GM10847 (cell line): Measurements from ENCODE around the gene USP9X.

Experiments used
- POLR2A ChIP-seq: IDR thresholded peaks from 2 replicates; pipeline ENCODE4 v1.6.1; 2011; ENCODE audit not compliant: insufficient read length; ENCODE audit errors: extremely low read depth

USP9X gene

GRCh38 chrX:41100819-41101218 is 15.6 kb downstream of the USP9X start:
- no peak for TF ChIP-seq POLR2A

DNA sequence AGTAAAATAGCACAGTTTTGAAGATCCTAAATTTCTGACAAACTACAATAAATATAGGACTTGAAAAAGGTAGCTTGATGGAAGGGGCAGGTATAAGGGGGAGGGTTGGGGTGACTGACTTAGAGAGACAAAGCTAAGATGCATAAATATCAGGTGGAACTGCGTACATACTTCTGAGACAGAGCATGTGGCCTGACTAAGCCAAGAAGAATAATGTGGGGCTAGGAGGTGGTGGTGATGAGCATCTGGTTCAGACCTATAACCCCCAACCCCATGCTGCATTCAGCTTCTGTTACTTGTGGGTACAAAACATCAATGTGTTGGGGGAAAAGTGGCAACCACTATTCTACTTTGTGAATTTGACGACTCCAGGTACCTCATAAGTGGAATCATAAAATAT is 19.8 kb downstream of the USP9X start:
- no peak for TF ChIP-seq POLR2A

DNA sequence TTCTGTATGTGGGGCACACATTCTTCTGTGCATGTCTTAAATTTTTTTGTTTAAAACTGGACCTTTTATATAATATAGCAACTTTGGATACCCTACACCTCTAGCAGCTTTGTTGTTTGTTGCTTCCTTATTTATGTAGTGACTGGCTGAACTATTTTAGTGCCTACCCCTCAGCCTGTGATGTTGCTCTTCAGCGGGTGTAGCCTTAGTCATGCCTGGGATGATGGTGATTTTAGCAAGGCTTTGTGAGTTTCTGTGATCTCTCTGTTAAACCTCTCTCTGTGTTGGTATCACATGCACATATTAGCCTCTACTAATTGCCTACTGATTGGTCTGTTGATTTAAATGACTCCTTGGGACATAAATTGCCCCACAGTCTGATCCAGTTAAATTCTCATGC is 22.8 kb downstream of the USP9X start:
- no peak for TF ChIP-seq POLR2A

DNA sequence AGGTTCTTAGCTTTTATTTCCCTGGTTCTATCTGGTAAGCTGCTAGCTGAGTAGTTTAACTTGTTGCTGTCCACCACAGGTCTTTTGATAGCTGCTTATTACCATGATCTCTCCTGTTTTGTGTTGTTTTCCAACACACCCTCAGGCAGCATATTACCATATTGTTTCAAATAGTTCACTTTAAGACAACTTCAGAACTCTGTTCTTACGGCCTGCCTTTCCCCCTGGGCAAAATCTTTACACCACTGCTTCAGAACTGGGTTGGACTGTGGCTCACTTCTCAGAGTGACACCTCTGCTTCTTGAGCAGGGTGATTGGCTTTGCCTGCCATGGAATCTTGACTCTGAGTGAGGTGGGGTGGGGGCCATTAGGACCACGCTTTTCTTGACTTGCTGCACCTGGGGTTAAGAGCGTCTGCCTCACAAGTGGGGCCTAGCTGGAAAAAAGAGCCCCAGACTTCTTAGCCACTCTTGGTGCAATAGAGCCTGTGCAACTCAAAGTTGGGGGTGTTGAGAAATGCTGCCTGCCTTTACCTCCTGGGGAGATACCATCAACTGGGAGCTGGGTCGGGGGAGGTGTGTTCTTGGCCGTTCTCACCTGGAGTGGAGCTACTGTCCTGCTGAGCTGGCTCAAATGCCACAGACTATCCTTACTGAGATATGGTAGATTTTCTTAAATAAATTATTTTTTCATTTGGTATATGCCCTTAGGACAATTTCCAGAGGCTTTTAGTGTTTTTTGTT is 23.4 kb downstream of the USP9X start:
- TF ChIP-seq POLR2A = no peak

DNA sequence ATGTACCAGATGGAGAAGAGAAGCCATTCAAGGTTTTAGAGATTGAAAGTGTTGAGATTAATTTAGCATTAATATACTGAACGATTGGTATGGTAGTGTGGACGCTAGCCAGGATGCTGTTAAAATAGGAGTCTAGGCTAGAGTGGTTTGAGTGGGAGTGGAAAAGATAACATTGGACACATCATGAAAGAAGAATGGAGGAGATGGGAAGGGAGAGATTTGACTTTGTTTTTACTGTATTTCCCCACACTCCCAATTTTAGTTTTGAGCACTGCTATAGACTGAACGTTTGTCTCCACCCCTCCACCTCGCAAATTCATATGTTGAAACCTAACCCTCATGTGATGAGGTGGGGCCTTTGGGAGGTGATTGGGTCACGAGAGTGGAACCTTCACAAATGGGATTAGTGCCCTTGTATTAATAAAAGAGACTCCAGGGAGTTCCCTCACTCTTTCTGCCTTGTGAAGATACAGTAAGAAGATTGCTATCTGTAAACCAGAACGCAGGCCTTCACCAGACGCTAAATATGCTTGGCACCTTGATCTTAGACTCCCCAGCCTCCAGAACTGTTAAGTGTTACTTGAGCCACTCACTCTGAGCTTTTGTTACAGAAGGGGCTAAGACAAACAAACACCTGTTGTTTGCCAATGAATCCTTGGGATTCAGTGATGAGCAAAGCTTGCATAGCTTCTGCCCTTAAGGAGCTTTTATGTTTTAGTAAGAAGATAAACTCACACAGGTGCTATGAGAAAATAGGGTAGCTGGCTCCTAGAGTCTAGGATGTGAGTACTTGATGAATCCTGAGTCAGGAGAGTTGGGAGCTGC is 25.8 kb downstream of the USP9X start:
- no peak for TF ChIP-seq POLR2A

DNA sequence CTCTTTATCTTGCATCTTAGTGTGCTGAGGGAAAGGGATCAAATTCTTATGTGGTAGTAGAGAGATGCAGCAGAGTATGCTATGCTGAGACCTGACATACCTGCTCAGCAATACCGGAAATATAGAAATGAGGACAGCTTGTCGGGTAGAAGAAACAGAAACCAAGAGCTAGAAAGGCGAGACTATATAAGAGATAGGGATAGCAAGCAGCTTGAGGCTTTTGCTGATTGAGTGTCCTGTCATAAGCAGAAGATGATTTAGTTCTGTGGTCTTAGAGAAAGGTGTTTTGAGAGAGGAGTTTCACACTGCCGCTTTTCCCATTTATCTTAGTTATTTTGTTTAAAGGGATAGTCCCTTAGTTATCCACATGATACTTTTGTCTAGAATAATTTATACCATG is 31.7 kb downstream of the USP9X start:
- no peak for TF ChIP-seq POLR2A

GRCh38 chrX:41118156-41118555 is 32.9 kb downstream of the USP9X start:
- no peak for TF ChIP-seq POLR2A

DNA sequence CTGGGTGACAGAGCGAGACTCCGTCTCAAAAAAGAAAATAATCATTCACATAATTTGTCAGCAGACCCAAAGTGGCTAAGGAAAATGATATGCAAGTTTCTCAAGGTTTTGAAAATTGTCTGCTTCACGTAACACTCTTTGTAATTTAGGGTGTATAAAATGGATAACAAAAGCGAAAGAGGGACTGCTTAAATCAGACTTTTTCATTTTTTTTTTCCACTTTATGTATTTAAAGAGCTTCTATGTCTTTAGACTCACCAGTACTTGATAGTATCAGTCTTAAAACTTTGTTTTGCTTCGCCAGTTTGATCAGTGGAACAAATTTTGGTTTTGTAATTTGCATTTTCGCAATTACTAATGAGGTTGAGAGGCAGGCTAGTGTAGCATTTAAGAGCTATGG is 34.6 kb downstream of the USP9X start:
- TF ChIP-seq POLR2A = no peak

GRCh38 chrX:41121766-41122165 is 36.5 kb downstream of the USP9X start:
- TF ChIP-seq POLR2A = no peak

- TF ChIP-seq POLR2A = no peak
Observed at GRCh38 chrX:41122664-41123257, 37.5 kb downstream of the USP9X start.

- no peak for TF ChIP-seq POLR2A
Observed at GRCh38 chrX:41127477-41128192, 42.4 kb downstream of the USP9X start.

DNA sequence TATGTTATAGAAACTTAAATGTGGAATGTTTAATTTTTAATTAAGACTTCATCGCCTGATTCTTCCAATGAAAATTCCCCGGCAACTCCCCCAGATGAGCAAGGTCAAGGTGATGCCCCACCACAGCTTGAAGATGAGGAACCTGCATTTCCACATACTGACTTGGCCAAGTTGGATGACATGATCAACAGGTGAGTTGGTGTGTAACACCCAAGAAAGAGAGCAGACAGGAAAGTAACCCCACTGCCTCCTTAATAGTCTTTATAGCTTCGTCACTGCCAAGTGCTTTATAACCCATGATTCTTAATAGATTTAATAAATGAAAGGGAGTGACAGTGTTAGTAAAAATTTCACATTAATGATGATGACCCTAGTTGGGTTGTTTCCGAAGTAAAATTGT is 43.7 kb downstream of the USP9X start:
- TF ChIP-seq POLR2A = no peak

GRCh38 chrX:41131766-41132165 is 46.5 kb downstream of the USP9X start:
- no peak for TF ChIP-seq POLR2A

DNA sequence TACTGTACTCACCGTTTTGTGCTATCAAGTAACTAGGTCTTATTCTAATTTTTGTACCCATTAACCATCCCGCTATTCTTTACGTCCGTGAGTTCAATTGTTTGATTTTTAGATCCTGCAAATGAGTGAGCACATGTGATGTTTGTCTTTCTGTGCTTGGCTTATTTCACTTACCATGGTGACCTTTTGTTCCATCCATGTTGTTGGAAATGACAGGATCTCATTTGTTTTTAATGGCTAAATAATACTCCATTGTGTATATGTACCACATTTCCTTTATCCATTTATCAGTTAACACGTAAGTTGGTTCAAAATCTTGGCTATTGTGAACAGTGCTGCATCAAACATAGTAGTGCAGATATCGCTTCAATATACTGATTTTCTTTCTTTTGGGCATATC is 48.3 kb downstream of the USP9X start:
- no peak for TF ChIP-seq POLR2A

DNA sequence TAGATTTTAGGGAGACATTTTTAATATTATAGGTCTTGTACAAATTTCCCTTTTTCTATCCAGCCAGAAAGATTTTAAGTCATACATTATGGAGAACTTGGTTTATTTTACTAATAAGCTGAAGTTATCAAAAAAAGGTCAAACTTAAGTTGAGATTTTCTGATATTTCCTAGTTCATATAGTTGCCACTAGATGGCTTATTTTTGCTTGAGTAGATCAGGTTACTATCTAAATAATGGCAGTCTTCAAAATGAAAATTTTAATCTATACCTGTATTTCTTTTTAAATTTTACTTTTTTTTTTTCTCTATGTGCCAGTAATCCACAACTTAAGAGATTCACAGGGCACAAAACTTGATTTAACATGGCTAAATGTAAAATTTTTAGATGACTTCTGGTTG is 52.3 kb downstream of the USP9X start:
- no peak for TF ChIP-seq POLR2A
